GM12878 (cell line): Measurements from ENCODE around the gene SLC15A1. TPM values are rescaled to one million over a fixed set of nuclear protein-coding genes. Genes with fewer than 3 reads are reported as not detected.

Experiments used
- ATAC-seq: fragments of 200-7000 bp; cut with Tn5 transposase; 3 replicates; pipeline ENCODE4 v1.9.1; 2020; ENCODE audit warnings: mild to moderate bottlenecking, moderate library complexity
- BruUV-seq: library from RNA; stranded (reverse); fragments of 400-500 nt; replicated peaks from 2 replicates; lab custom pipeline; 2021; lab: Mats Ljungman, UMichigan
- CTCF ChIA-PET: fragments of 300-600 bp; sonication (Branson Sonifier 250); formaldehyde crosslinking; extraction: SDS; loops from one replicate; lab custom pipeline; 2021; ENCODE audit warnings: inconsistent platforms; lab: Yijun Ruan, JAX
- POLR2A ChIA-PET: fragments of 350-600 bp; formaldehyde crosslinking; extraction: SDS; loops from one replicate; lab custom pipeline; 2021; ENCODE audit warnings: inconsistent platforms; lab: Charles Lee
- RAD21 ChIA-PET: fragments of 300-600 bp; sonication (Branson Sonifier 250); formaldehyde crosslinking; loops from one replicate; lab custom pipeline; 2023; ENCODE audit warnings: antibody characterized with exemption; ENCODE audit not compliant: unreplicated experiment; lab: Charles Lee
- SMC1A ChIA-PET: fragments of 300-600 bp; sonication (Branson Sonifier 250); formaldehyde crosslinking; loops from one replicate; lab custom pipeline; 2023; ENCODE audit not compliant: unreplicated experiment, uncharacterized antibody; lab: Charles Lee
- DNase-seq: peaks from one replicate; pipeline ENCODE4 v3.0.0-alpha.2; 2011; ENCODE audit warnings: low read depth, low spot score
- FAIRE-seq: peaks from 3 replicates; lab custom pipeline; 2011; peaks lifted over from hg19 to GRCh38; lab: Jason Lieb, UNC
- H2AFZ ChIP-seq: 2 replicates; pipeline ENCODE4 v1.6.0; 2011; ENCODE audit warnings: low read depth, low read length, control low read depth; ENCODE audit not compliant: control insufficient read depth
- H3K27ac ChIP-seq: 2 replicates; pipeline ENCODE4 v1.5.1; 2011; ENCODE audit warnings: control low read depth; ENCODE audit not compliant: control insufficient read depth, insufficient read depth
- H3K27me3 ChIP-seq, 2 experiments: replicated peaks in 1 of 2; 2 replicates each; pipeline versions ENCODE4 v1.6.0 to v1.6.1; 2011; ENCODE audit warnings: low read length in 1 of 2; ENCODE audit not compliant: control insufficient read depth in 2 of 2, insufficient read depth in 2 of 2
- H3K36me3 ChIP-seq, 2 experiments: 2 replicates each; pipeline ENCODE4 v1.5.1; 2011; ENCODE audit warnings: low read length in 1 of 2; ENCODE audit not compliant: control insufficient read depth in 2 of 2, insufficient read depth in 2 of 2
- H3K4me1 ChIP-seq: 2 replicates; pipeline ENCODE4 v1.6.1; 2011; ENCODE audit warnings: mild to moderate bottlenecking, low read length, moderate library complexity, mixed read lengths; ENCODE audit not compliant: control insufficient read depth, insufficient read depth
- H3K4me2 ChIP-seq: 2 replicates; pipeline ENCODE4 v1.6.0; 2011; ENCODE audit warnings: control low read depth; ENCODE audit not compliant: control insufficient read depth, insufficient read depth
- H3K4me3 ChIP-seq: fragments of 200-600 bp; sonication (generic); 2 replicates; pipeline ENCODE4 v1.5.1; 2016
- H3K79me2 ChIP-seq: 2 replicates; pipeline ENCODE4 v1.6.0; 2011; ENCODE audit warnings: low read length; ENCODE audit not compliant: control insufficient read depth, insufficient read depth
- H3K9ac ChIP-seq: 2 replicates; pipeline ENCODE4 v1.8.0; 2011; ENCODE audit warnings: low read length, control low read depth, mixed read lengths; ENCODE audit not compliant: control insufficient read depth, insufficient read depth
- H3K9me3 ChIP-seq: replicated peaks from 3 replicates; pipeline ENCODE4 v1.5.1; 2011; ENCODE audit warnings: mild to moderate bottlenecking, low read length; ENCODE audit not compliant: control insufficient read depth, insufficient read depth
- H4K20me1 ChIP-seq: 2 replicates; pipeline ENCODE4 v1.6.0; 2011; ENCODE audit not compliant: control insufficient read depth, insufficient read depth
- CBX5 ChIP-seq: sonication (generic); IDR thresholded peaks from 2 replicates; pipeline ENCODE4 v1.6.1; 2016; ENCODE audit warnings: low read depth, moderate library complexity, mild to moderate bottlenecking, inconsistent platforms
- IRF3 ChIP-seq: fragments of 450-650 bp; IDR thresholded peaks from 2 replicates; pipeline ENCODE4 v1.6.1; 2014; ENCODE audit warnings: mild to moderate bottlenecking
- KDM1A ChIP-seq: fragments of 200-600 bp; sonication (generic); IDR thresholded peaks from 2 replicates; pipeline ENCODE4 v1.6.1; 2016; ENCODE audit warnings: borderline replicate concordance
- LARP7 ChIP-seq: fragments of 450-650 bp; IDR thresholded peaks from 2 replicates; pipeline ENCODE4 v1.6.1; 2017; ENCODE audit warnings: mild to moderate bottlenecking
- NKRF ChIP-seq: fragments of 450-650 bp; conservative IDR thresholded peaks from 2 replicates; pipeline ENCODE4 v1.6.1; 2017; ENCODE audit warnings: mild to moderate bottlenecking, moderate library complexity
- STAT3 ChIP-seq: IDR thresholded peaks from 2 replicates; pipeline ENCODE4 v1.6.1; 2011; ENCODE audit warnings: low read depth, low read length, improper control_type of control experiment
- WGBS: methylation state at CpG from one replicate; pipeline ENCODE4 v1.1.6; 2016; ENCODE audit warnings: low lambda C conversion rate; ENCODE audit not compliant: insufficient replicate concordance, insufficient coverage; ENCODE audit errors: missing lambda C conversion rate; 5-methylcytosine and 5-hydroxymethylcytosine counted together
- in situ Hi-C: fragments of 300-500 bp; cut with MboI; formaldehyde crosslinking; loops from 9 replicates; pipeline ENCODE4 v1.14.3; 2018; ENCODE audit warnings: mixed read lengths
- intact Hi-C: fragments of 100-400 bp; cut with micrococcal nuclease; formaldehyde crosslinking; loops from one replicate; pipeline ENCODE4 v1.14.2; 2022; ENCODE audit not compliant: unreplicated experiment
- polyA plus RNA-seq, 11 experiments: library from polyadenylated mRNA; depleted of rRNA in 4 of 11; unstranded in 6 of 11; stranded (reverse) in 5 of 11; fragments of >200 nt; fragmentation: Nextera tagmentation in 4 of 11; fragmentation: Illumina TruSeq in 1 of 11; extraction: Ambion mirVana in 4 of 11; extraction: Trizol in 1 of 11; gene quantifications; 1 replicate in 1 of 11; 2 replicates in 10 of 11; pipeline versions ENCODE4 v1.2.1 to v1.2.3, GENCODE V29; 2011 to 2016; ENCODE audit warnings: inconsistent platforms in 2 of 11, missing spikeins in 2 of 11, low read depth in 1 of 11
- total RNA-seq, 4 experiments: library from RNA; depleted of rRNA in 3 of 4; stranded (reverse); fragments of >200 nt in 3 of 4; fragmentation: Illumina TruSeq in 1 of 4; extraction: Trizol in 1 of 4; gene quantifications; 2 replicates each; pipeline versions ENCODE4 v1.2.1 to v1.2.3, GENCODE V29; 2013 to 2021

SLC15A1 gene
- total and polyA plus RNA-seq, 10 of the 15 experiments (the other 5 are each of a cell fraction or from before 2014, with no cell fraction given), result not detected

DNA sequence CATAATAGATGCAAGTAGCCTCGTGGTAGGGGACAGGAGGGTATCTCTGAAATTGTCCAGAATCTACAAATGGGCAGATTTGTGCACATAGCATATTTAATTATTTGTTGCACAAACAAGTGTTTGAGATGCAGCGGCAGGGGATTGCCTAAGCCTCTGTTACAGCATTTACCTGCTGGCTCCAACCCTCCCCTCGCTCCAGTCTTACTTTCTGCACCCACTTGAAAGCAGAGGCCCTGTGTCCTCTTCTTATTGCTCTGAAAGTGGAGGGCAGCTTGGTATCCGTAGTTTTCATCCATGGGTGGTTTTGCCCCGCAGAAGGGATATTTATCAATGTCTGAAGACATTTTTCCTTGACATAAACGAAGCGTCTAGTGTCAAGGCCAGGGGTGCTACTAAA lies 102.6 kb downstream of the SLC15A1 start:
- Histone ChIP-seq H3K79me2 (no peaks in the 10 kb centered on the region; the same call in 1 of the 2 replicates), H3K36me3 (no peaks in the 10 kb centered on the region), H3K9me3 (no peaks in the 10 kb centered on the region), H3K27me3 (0 out of 4 replicates have a peak, but pooled peaks cover 0 to 3% of the 10 kb centered on the region in 2 experiments), H2AFZ (no peak overlapping the region), H3K9ac (no peak overlapping the region), H3K4me1 (peaks cover 3% of the 10 kb centered on the region; the same call in 1 of the 2 replicates), H3K27ac (no peak overlapping the region), H3K4me2 (no peak overlapping the region), H4K20me1 (no peaks in the 10 kb centered on the region), H3K4me3 (no peak overlapping the region)
- no peak for DNase-seq
- ATAC-seq, result no peak
- POLR2A ChIA-PET, result no interaction called here
- SMC1A ChIA-PET, result interaction anchor here (1.9 kb wide), 1 partner anchor 183 kb away, joined by 4 read pairs; no protein-coding TSS in a partner anchor
- RAD21 ChIA-PET, result interaction anchor here (0.7 to 5.2 kb wide), 2 partner anchors 23 to 203 kb away, joined by 3 to 89 read pairs; no protein-coding TSS in a partner anchor
- BruUV-seq, result no TSS peak
- CTCF ChIA-PET, result interaction anchor here (1.1 to 5.2 kb wide), 2 partner anchors 146 to 181 kb away, joined by 3 to 54 read pairs; no protein-coding TSS in a partner anchor
- intact Hi-C loops (loop anchor here (5.0 kb wide), 2 partner anchors 78 to 183 kb away; no protein-coding TSS in a partner anchor), in situ Hi-C loops (no loop called here)
- WGBS, result 41% methylated on average over 7 of the region's 7 CpGs
- TF ChIP-seq CBX5 (no peak), NKRF (no peak), KDM1A (no peak), STAT3 (no peak), IRF3 (no peak), LARP7 (no peak)
- no peak for FAIRE-seq
